K562 (cell line): ENCODE results near the gene TMEM88. TPM values are rescaled to one million over a fixed set of nuclear protein-coding genes. Genes with fewer than 3 reads are reported as not detected.

Experiments used
- ARHGAP35 ChIP-seq: fragments of 450-650 bp; IDR thresholded peaks from 2 replicates; pipeline ENCODE4 v1.6.1; 2018; ENCODE audit not compliant: partially characterized antibody
- DNMT1 ChIP-seq: fragments of 450-650 bp; IDR thresholded peaks from 2 replicates; pipeline ENCODE4 v1.6.1; 2016; ENCODE audit warnings: antibody characterized with exemption, mild to moderate bottlenecking
- FOXA3 ChIP-seq, 2 experiments: fragments of 450-650 bp in 1 of 2; sonication (generic) in 1 of 2; formaldehyde crosslinking; IDR thresholded peaks in 1 of 2; conservative IDR thresholded peaks in 1 of 2; 2 replicates each; pipeline versions ENCODE4 v1.4.0 to v1.8.0; 2020 to 2022; ENCODE audit warnings: mild to moderate bottlenecking in 2 of 2, missing genetic modification reagents in 1 of 2
- HMBOX1 ChIP-seq: sonication (generic); IDR thresholded peaks from 2 replicates; pipeline ENCODE4 v1.6.1; 2016
- HNRNPH1 ChIP-seq: fragments of 200-400 bp; formaldehyde crosslinking; optimal IDR thresholded peaks from 2 replicates; pipeline ENCODE3; 2017; ENCODE audit warnings: low read depth, mild to moderate bottlenecking, low read length, moderate library complexity
- KAT7 ChIP-seq: sonication (generic); formaldehyde crosslinking; IDR thresholded peaks from 2 replicates; pipeline ENCODE4 v1.8.0; 2022; ENCODE audit warnings: missing genetic modification reagents, mild to moderate bottlenecking, borderline replicate concordance
- MTF1 ChIP-seq: fragments of 250-450 bp; sonication (Bioruptor Pico); IDR thresholded peaks from 2 replicates; pipeline ENCODE4 v1.9.0; 2021; ENCODE audit warnings: moderate library complexity, mild to moderate bottlenecking, inconsistent platforms, borderline replicate concordance
- PPARD ChIP-seq: fragments of 250-450 bp; sonication (Bioruptor Pico); IDR thresholded peaks from 2 replicates; pipeline ENCODE4 v1.8.0; 2022; ENCODE audit warnings: inconsistent platforms, mild to moderate bottlenecking, moderate library complexity
- PTTG1 ChIP-seq: fragments of 450-650 bp; IDR thresholded peaks from 2 replicates; pipeline ENCODE4 v1.6.1; 2016; ENCODE audit warnings: low read depth, mild to moderate bottlenecking, missing genetic modification characterization, missing compliant biosample characterization
- RERE ChIP-seq: sonication (generic); formaldehyde crosslinking; IDR thresholded peaks from 2 replicates; pipeline ENCODE4 v1.8.0; 2023; ENCODE audit warnings: missing genetic modification reagents, mild to moderate bottlenecking, borderline replicate concordance
- TCF7L2 ChIP-seq: fragments of 150-350 bp; IDR thresholded peaks from 2 replicates; pipeline ENCODE4 v1.6.1; 2016; ENCODE audit warnings: low read depth, mild to moderate bottlenecking, low read length, moderate library complexity
- ZNF384 ChIP-seq: IDR thresholded peaks from 2 replicates; pipeline ENCODE4 v1.6.1; 2012; ENCODE audit warnings: low read depth, low read length, improper control_type of control experiment
- polyA plus RNA-seq, 8 experiments: library from polyadenylated mRNA; depleted of rRNA in 4 of 8; stranded (reverse) in 5 of 8; unstranded in 3 of 8; fragments of >200 nt; fragmentation: Nextera tagmentation in 2 of 8; fragmentation: Illumina TruSeq in 1 of 8; extraction: Ambion mirVana in 2 of 8; extraction: Trizol in 1 of 8; gene quantifications; 2 replicates each; pipeline versions ENCODE4 v1.2.1 to v1.2.3, GENCODE V29; 2011 to 2014; ENCODE audit warnings: inconsistent platforms in 1 of 8, missing spikeins in 1 of 8
- total RNA-seq, 7 experiments: library from RNA; depleted of rRNA in 6 of 7; stranded (reverse); fragments of >200 nt in 6 of 7; fragmentation: Illumina TruSeq in 2 of 7; extraction: Trizol in 2 of 7; gene quantifications; 2 replicates each; pipeline versions ENCODE4 v1.2.1 to v1.2.3, GENCODE V29; 2011 to 2021; ENCODE audit warnings: low replicate concordance in 1 of 7
- TF ChIP-seq, protein P1 (sequence below): fragments of 450-650 bp; conservative IDR thresholded peaks from 2 replicates; pipeline ENCODE4 v1.6.1; 2016; ENCODE audit warnings: missing genetic modification characterization, low read depth, mild to moderate bottlenecking, control low read depth, missing compliant biosample characterization
- TF ChIP-seq, protein P2 (sequence below): fragments of 450-650 bp; formaldehyde crosslinking; IDR thresholded peaks from 2 replicates; pipeline ENCODE4 v1.4.0; 2022; ENCODE audit warnings: mild to moderate bottlenecking, moderate library complexity
- TF ChIP-seq, protein P3 (sequence below), 2 experiments: fragments of 450-650 bp in 1 of 2; sonication (generic) in 1 of 2; formaldehyde crosslinking in 1 of 2; IDR thresholded peaks in 1 of 2; conservative IDR thresholded peaks in 1 of 2; 2 replicates each; pipeline versions ENCODE4 v1.6.1 to v1.8.1; 2016 to 2023; ENCODE audit warnings: mild to moderate bottlenecking in 2 of 2, moderate library complexity in 2 of 2, inconsistent platforms in 1 of 2, missing genetic modification reagents in 1 of 2

The TMEM88 gene
- total and polyA plus RNA-seq, 9 of the 15 experiments (the other 6 are each of a cell fraction or from before 2014, with no cell fraction given): 0.10 to 1.4 (median 0.36) TPM; not detected in 3

DNA sequence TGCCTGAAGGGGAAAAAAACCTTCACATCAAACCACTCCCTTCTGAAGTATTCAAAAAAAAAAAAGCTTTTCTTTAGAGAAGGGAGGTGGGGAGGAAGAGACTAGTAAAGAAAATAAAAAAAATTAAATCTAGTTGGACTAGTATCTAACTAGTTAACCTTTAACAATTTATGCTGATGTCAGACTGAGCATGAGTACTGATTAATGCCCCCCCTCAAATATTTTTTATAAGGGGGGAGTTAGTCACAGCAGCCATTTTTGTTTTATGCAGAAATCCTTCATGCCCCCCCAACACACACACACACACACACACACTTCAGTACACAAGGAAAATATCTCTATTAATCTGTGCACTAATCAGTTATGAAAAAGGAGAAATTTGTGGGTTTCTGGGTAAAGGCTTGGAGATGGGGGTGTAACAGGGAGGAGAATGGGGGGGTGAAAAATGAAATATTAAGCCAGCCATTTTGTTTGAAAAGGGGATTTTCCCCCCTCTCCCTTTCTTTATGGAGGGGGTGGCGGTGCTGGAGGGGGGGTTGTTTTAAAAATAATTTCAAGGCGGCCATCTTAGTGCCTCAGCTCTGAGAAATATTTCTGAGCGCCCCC, 29.0 kb downstream of the TMEM88 start (continued):
- TF ChIP-seq, protein P1, sequence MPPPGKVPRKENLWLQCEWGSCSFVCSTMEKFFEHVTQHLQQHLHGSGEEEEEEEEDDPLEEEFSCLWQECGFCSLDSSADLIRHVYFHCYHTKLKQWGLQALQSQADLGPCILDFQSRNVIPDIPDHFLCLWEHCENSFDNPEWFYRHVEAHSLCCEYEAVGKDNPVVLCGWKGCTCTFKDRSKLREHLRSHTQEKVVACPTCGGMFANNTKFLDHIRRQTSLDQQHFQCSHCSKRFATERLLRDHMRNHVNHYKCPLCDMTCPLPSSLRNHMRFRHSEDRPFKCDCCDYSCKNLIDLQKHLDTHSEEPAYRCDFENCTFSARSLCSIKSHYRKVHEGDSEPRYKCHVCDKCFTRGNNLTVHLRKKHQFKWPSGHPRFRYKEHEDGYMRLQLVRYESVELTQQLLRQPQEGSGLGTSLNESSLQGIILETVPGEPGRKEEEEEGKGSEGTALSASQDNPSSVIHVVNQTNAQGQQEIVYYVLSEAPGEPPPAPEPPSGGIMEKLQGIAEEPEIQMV (tag): no peak
- TF ChIP-seq HMBOX1 (peak; percentile 83), KAT7 (CRISPR knock-in tag) (no peak), TCF7L2 (no peak), RERE (no peak), MTF1 (CRISPR knock-in tag) (no peak), HNRNPH1 (no peak), FOXA3 (CRISPR knock-in tag; conservative IDR thresholded peaks at IDR 0.05 in 1 of 2, IDR thresholded peaks at IDR 0.05 in 1 of 2) (no peak), ZNF384 (peak; percentile 11; the same call in 1 of the 2 replicates), PPARD (CRISPR knock-in tag) (no peak), ARHGAP35 (no peak), DNMT1 (no peak), PTTG1 (tag) (no peak)
- TF ChIP-seq, protein P2, sequence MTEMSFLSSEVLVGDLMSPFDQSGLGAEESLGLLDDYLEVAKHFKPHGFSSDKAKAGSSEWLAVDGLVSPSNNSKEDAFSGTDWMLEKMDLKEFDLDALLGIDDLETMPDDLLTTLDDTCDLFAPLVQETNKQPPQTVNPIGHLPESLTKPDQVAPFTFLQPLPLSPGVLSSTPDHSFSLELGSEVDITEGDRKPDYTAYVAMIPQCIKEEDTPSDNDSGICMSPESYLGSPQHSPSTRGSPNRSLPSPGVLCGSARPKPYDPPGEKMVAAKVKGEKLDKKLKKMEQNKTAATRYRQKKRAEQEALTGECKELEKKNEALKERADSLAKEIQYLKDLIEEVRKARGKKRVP: no peak
- TF ChIP-seq, protein P3, sequence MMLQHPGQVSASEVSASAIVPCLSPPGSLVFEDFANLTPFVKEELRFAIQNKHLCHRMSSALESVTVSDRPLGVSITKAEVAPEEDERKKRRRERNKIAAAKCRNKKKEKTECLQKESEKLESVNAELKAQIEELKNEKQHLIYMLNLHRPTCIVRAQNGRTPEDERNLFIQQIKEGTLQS (IDR thresholded peaks at IDR 0.05): no peak
- TF ChIP-seq, protein P3 (CRISPR knock-in tag; conservative IDR thresholded peaks at IDR 0.05): no peak
